B cell (primary cell): ENCODE measurements around the gene TIRAP. TPM values are rescaled to one million over a fixed set of nuclear protein-coding genes. Genes with fewer than 3 reads are reported as not detected.

Experiments used
- ATAC-seq: fragments of 200-7000 bp; cut with Tn5 transposase; one replicate; pipeline ENCODE4 v1.10.0; 2021; ENCODE audit warnings: low read depth, mild to moderate bottlenecking, moderate number of reproducible peaks, moderate library complexity
- CTCF ChIA-PET: fragments of 350-600 bp; sonication (Branson Sonifier 250); formaldehyde crosslinking; loops from one replicate; lab custom pipeline; 2021; ENCODE audit warnings: antibody characterized with exemption, inconsistent platforms; lab: Charles Lee
- POLR2A ChIA-PET: fragments of 350-600 bp; sonication (Branson Sonifier 250); formaldehyde crosslinking; loops from one replicate; lab custom pipeline; 2021; ENCODE audit warnings: antibody characterized with exemption; lab: Charles Lee
- DNase-seq: peaks from one replicate; pipeline ENCODE4 v3.0.0; 2013
- H2AFZ ChIP-seq: 2 replicates; pipeline ENCODE4 v1.6.1; 2012; ENCODE audit warnings: mild to moderate bottlenecking, low read depth, low read length; ENCODE audit not compliant: insufficient read depth, poor library complexity, severe bottlenecking
- H3K27ac ChIP-seq, 2 donors: 1 replicate in 1 of 2; 2 replicates in 1 of 2; pipeline ENCODE4 v1.5.1; 2012 to 2013; ENCODE audit warnings: low read length in 2 of 2, mild to moderate bottlenecking in 2 of 2, moderate library complexity in 1 of 2
- H3K27me3 ChIP-seq, 4 experiments: fragments of 200-600 bp in 1 of 4; sonication (generic) in 1 of 4; replicated peaks in 1 of 4; 1 replicate in 2 of 4; 2 replicates in 2 of 4; pipeline versions ENCODE4 v1.6.1 to v1.7.0; 2013 to 2016; ENCODE audit warnings: low read length in 3 of 4, mild to moderate bottlenecking in 2 of 4, mixed read lengths in 1 of 4, moderate library complexity in 1 of 4; ENCODE audit not compliant: insufficient read depth in 4 of 4, control insufficient read depth in 3 of 4; ENCODE audit errors: control extremely low read depth in 1 of 4
- H3K36me3 ChIP-seq, 2 experiments: replicated peaks in 1 of 2; 1 replicate in 1 of 2; 2 replicates in 1 of 2; pipeline versions ENCODE4 v1.6.1 to v1.7.1; 2013; ENCODE audit warnings: low read length in 1 of 2; ENCODE audit not compliant: insufficient read depth in 2 of 2, control insufficient read depth in 1 of 2; ENCODE audit errors: control extremely low read depth in 1 of 2, extremely low read depth in 1 of 2
- H3K4me1 ChIP-seq, 2 donors: fragments of 200-600 bp in 1 of 2; sonication (generic) in 1 of 2; 1 replicate in 1 of 2; 2 replicates in 1 of 2; pipeline versions ENCODE4 v1.5.1 to v1.6.1; 2013 to 2017; ENCODE audit warnings: low read length in 2 of 2; ENCODE audit not compliant: control insufficient read depth in 2 of 2, insufficient read depth in 2 of 2
- H3K4me2 ChIP-seq: replicated peaks from 2 replicates; pipeline ENCODE3; 2012; ENCODE audit warnings: mild to moderate bottlenecking, low read depth, low read length; ENCODE audit not compliant: poor library complexity, severe bottlenecking
- H3K4me3 ChIP-seq, 5 experiments: fragments of 200-600 bp in 1 of 5; sonication (generic) in 1 of 5; 1 replicate in 3 of 5; 2 replicates in 2 of 5; pipeline versions ENCODE4 v1.5.1 to v1.7.0; 2011 to 2016; ENCODE audit warnings: low read length in 4 of 5, mild to moderate bottlenecking in 4 of 5, low read depth in 2 of 5, control low read depth in 1 of 5, moderate library complexity in 1 of 5; ENCODE audit not compliant: insufficient read depth in 1 of 5; ENCODE audit errors: control extremely low read depth in 1 of 5, extremely low read depth in 1 of 5
- H3K79me2 ChIP-seq: fragments of 200-600 bp; sonication (generic); one replicate; pipeline ENCODE4 v1.6.0; 2016; ENCODE audit warnings: low read length; ENCODE audit not compliant: control insufficient read depth, insufficient read depth
- H3K9ac ChIP-seq: fragments of 200-600 bp; sonication (generic); 2 replicates; pipeline ENCODE4 v1.6.1; 2017; ENCODE audit warnings: mild to moderate bottlenecking, low read length, moderate library complexity
- H3K9me3 ChIP-seq, 3 donors: one replicate each; pipeline versions ENCODE4 v1.6.1 to v1.7.1; 2013; ENCODE audit warnings: low read length in 2 of 3; ENCODE audit not compliant: control insufficient read depth in 2 of 3, insufficient read depth in 1 of 3; ENCODE audit errors: control extremely low read depth in 1 of 3
- H4K20me1 ChIP-seq: 2 replicates; pipeline ENCODE4 v1.6.0; 2012; ENCODE audit warnings: mild to moderate bottlenecking, low read length; ENCODE audit not compliant: insufficient read depth, control insufficient read depth, poor library complexity, severe bottlenecking
- H3K27ac Mint-ChIP-seq: one replicate; pipeline ENCODE4 v1.8.0; 2021; ENCODE audit warnings: mixed read lengths
- H3K27me3 Mint-ChIP-seq: one replicate; pipeline ENCODE4 v1.8.0; 2021; ENCODE audit warnings: mixed read lengths
- H3K4me1 Mint-ChIP-seq: one replicate; pipeline ENCODE4 v1.8.0; 2021; ENCODE audit warnings: mixed read lengths
- H3K4me3 Mint-ChIP-seq: one replicate; pipeline ENCODE4 v1.8.0; 2021; ENCODE audit warnings: mixed read lengths
- H3K9me3 Mint-ChIP-seq: one replicate; pipeline ENCODE4 v1.8.0; 2022; ENCODE audit warnings: mixed read lengths; ENCODE audit not compliant: insufficient read depth
- EZH2 ChIP-seq: IDR thresholded peaks from 2 replicates; pipeline ENCODE4 v1.6.1; 2012; ENCODE audit warnings: borderline replicate concordance, low read depth, mild to moderate bottlenecking, moderate library complexity, low read length; ENCODE audit not compliant: insufficient read depth, poor library complexity, severe bottlenecking
- WGBS: methylation state at CpG from one replicate; pipeline ENCODE4 v1.1.5; 2013; ENCODE audit warnings: missing lambda C conversion rate; ENCODE audit not compliant: insufficient coverage; 5-methylcytosine and 5-hydroxymethylcytosine counted together
- intact Hi-C: fragments of 100-400 bp; cut with micrococcal nuclease; formaldehyde crosslinking; loops from one replicate; pipeline ENCODE4 v1.10.0; 2022
- polyA plus RNA-seq: library from polyadenylated mRNA; depleted of rRNA; stranded (reverse); fragments of >200 nt; gene quantifications from 2 replicates; pipeline ENCODE4 v1.2.3, GENCODE V29; 2012
- total RNA-seq, 2 donors: library from RNA; stranded (reverse); fragments of 120-200 nt in 1 of 2; gene quantifications; 1 replicate in 1 of 2; 2 replicates in 1 of 2; pipeline versions ENCODE4 v1.2.3 to v1.2.4, GENCODE V29; 2013 to 2022
- TF ChIP-seq, protein P1 (sequence below): fragments of 200-600 bp; IDR thresholded peaks from one replicate; pipeline ENCODE4 v1.8.0; 2022; ENCODE audit warnings: antibody characterized with exemption, mild to moderate bottlenecking

The TIRAP gene
- total and polyA plus RNA-seq, 2 donors (not counting 1 experiment from before 2014, with no cell fraction given): 9.9 to 25.1 TPM

DNA sequence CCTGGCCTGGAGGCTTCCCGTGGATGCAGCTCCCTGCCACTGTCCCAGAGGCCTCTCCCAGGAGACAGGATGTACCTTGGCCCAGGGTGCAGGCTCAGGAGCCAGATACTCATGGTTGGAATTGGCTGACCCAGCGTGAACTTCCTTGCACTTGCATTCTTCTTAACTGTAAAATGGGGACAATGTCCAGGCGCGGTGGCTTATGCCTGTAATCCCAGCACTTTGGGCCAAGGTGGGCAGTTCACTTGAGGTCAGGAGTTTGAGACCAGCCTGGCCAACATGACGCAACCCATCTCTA lies 52.5 kb downstream of the TIRAP start:
- no peak overlapping the region for H3K9ac ChIP-seq
- ATAC-seq (no peak), DNase-seq (no peak)
- H3K4me1 Mint-ChIP-seq: peaks cover 6% of the 10 kb centered on the region
- H3K4me3 Mint-ChIP-seq: no peak overlapping the region
- no peaks in the 10 kb centered on the region for H3K4me1 ChIP-seq
- H3K27me3 Mint-ChIP-seq: no peaks in the 10 kb centered on the region
- intact Hi-C loops: no loop called here
- H3K9me3 Mint-ChIP-seq: no peaks in the 10 kb centered on the region
- ChIA-PET POLR2A (no interaction called here), CTCF (no interaction called here)
- H3K27ac Mint-ChIP-seq: no peak overlapping the region
- no peaks in the 10 kb centered on the region for H3K27me3 ChIP-seq
- no peaks in the 10 kb centered on the region for H3K9me3 ChIP-seq
- no peak overlapping the region for H2AFZ ChIP-seq
- no peak overlapping the region for H3K4me3 ChIP-seq
- peaks cover 0 to 66% of the 10 kb centered on the region in 2 experiments for H3K36me3 ChIP-seq
- H4K20me1 ChIP-seq: no peaks in the 10 kb centered on the region
- 95% methylated on average over 4 of the region's 5 CpGs for WGBS
- H3K27ac ChIP-seq: no peak overlapping the region
- no peak for TF ChIP-seq EZH2
- TF ChIP-seq, protein P1, sequence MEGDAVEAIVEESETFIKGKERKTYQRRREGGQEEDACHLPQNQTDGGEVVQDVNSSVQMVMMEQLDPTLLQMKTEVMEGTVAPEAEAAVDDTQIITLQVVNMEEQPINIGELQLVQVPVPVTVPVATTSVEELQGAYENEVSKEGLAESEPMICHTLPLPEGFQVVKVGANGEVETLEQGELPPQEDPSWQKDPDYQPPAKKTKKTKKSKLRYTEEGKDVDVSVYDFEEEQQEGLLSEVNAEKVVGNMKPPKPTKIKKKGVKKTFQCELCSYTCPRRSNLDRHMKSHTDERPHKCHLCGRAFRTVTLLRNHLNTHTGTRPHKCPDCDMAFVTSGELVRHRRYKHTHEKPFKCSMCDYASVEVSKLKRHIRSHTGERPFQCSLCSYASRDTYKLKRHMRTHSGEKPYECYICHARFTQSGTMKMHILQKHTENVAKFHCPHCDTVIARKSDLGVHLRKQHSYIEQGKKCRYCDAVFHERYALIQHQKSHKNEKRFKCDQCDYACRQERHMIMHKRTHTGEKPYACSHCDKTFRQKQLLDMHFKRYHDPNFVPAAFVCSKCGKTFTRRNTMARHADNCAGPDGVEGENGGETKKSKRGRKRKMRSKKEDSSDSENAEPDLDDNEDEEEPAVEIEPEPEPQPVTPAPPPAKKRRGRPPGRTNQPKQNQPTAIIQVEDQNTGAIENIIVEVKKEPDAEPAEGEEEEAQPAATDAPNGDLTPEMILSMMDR: no peak
- no peaks in the 10 kb centered on the region for H3K79me2 ChIP-seq
- H3K4me2 ChIP-seq: no peak overlapping the region

DNA sequence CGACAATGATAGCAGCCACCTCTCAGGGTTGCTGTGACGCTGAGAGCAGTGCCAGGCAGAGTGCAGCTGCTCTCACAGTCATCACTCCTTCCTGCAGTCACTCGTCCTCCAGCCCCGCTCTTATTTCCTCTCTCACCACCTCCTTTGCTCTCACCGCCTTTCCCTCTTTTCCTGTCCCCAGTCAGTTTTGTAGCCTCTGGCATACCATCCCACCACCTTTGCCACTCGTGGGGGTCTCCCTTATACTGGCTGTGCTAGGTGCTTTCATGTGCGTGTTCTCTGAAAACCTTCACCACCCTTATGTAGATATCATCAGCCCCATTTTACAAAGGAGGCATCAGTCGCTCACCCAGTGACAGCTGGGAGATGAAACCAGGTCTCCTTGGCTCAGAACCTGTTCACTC lies 53.2 kb downstream of the TIRAP start:
- H3K79me2 ChIP-seq: no peaks in the 10 kb centered on the region
- ChIA-PET POLR2A (no interaction called here), CTCF (no interaction called here)
- H3K27ac Mint-ChIP-seq: no peak overlapping the region
- H3K4me3 ChIP-seq: no peak overlapping the region
- H3K4me2 ChIP-seq: no peak overlapping the region
- H3K4me1 ChIP-seq: no peaks in the 10 kb centered on the region
- H3K27ac ChIP-seq: no peak overlapping the region
- H3K9me3 Mint-ChIP-seq: no peaks in the 10 kb centered on the region
- WGBS: 31% methylated on average over 6 of the region's 8 CpGs
- H4K20me1 ChIP-seq: no peaks in the 10 kb centered on the region
- DNase-seq (no peak), ATAC-seq (no peak)
- H3K9me3 ChIP-seq: no peaks in the 10 kb centered on the region
- TF ChIP-seq, protein P1: no peak
- no peak for TF ChIP-seq EZH2
- peaks cover 6% of the 10 kb centered on the region for H3K4me1 Mint-ChIP-seq
- H3K27me3 Mint-ChIP-seq: no peaks in the 10 kb centered on the region
- no peak overlapping the region for H3K9ac ChIP-seq
- peaks cover 0 to 68% of the 10 kb centered on the region in 2 experiments for H3K36me3 ChIP-seq
- no peak overlapping the region for H3K4me3 Mint-ChIP-seq
- no peaks in the 10 kb centered on the region for H3K27me3 ChIP-seq
- no peak overlapping the region for H2AFZ ChIP-seq
- intact Hi-C loops: no loop called here
